H1 (cell line): ENCODE data around the gene TTC38. TPM values are rescaled to one million over a fixed set of nuclear protein-coding genes. Genes with fewer than 3 reads are reported as not detected.

Experiments used
- CBX5 ChIP-seq: fragments of 300-800, 300-1000 bp; sonication (generic); IDR thresholded peaks from 2 replicates; pipeline ENCODE4 v1.7.1; 2016; ENCODE audit warnings: antibody characterized with exemption, low read length, low read depth
- CHD7 ChIP-seq: fragments of 300-600 bp; sonication (generic); IDR thresholded peaks from 2 replicates; pipeline ENCODE4 v1.7.1; 2012; ENCODE audit warnings: low read length, moderate library complexity, mild to moderate bottlenecking, inconsistent platforms; ENCODE audit not compliant: insufficient replicate concordance
- MAFK ChIP-seq: IDR thresholded peaks from 2 replicates; pipeline ENCODE4 v1.6.1; 2012; ENCODE audit warnings: low read depth, mild to moderate bottlenecking, improper control_type of control experiment, low read length
- SP2 ChIP-seq: IDR thresholded peaks from 2 replicates; pipeline ENCODE4 v1.6.1; 2012; ENCODE audit warnings: mild to moderate bottlenecking, low read length, inconsistent platforms
- TAF7 ChIP-seq: optimal IDR thresholded peaks from 2 replicates; pipeline ENCODE3; 2011; ENCODE audit warnings: low read depth, mild to moderate bottlenecking, inconsistent platforms, low read length, moderate library complexity, borderline replicate concordance
- polyA plus RNA-seq, 7 experiments: library from polyadenylated mRNA; depleted of rRNA in 3 of 7; stranded (reverse) in 5 of 7; unstranded in 2 of 7; fragments of >200 nt in 5 of 7; fragments of 200-250 nt in 2 of 7; gene quantifications; 1 replicate in 5 of 7; 2 replicates in 1 of 7; 4 replicates in 1 of 7; pipeline versions ENCODE4 v1.2.1 to v1.2.3, GENCODE V29; 2011 to 2013; ENCODE audit warnings: missing spikeins in 2 of 7, mixed read lengths in 2 of 7
- total RNA-seq: library from RNA; stranded (reverse); fragmentation: NEBNext Ultra II Directional; extraction: Animal tissue kit (Norgen Biotek cat#: 25700); gene quantifications from 2 replicates; pipeline ENCODE4 v1.2.1, GENCODE V29; 2021

Gene TTC38
- total and polyA plus RNA-seq, 2 of the 8 experiments (the other 6 are each of a cell fraction or from before 2014, with no cell fraction given): 25.3 to 34.8 TPM

- TF ChIP-seq CHD7: no peak
- TF ChIP-seq MAFK: no peak
- TF ChIP-seq CBX5: no peak
- TF ChIP-seq TAF7: no peak
- TF ChIP-seq SP2: no peak
These were observed 70.8 kb downstream of the TTC38 start (continued) for GRCh38 chr22:46338636-46339035.
